ENCODE results near the gene CMTM1. TPM values are rescaled to one million over a fixed set of nuclear protein-coding genes. Genes with fewer than 3 reads are reported as not detected.

The CMTM1 gene
- total and polyA plus RNA-seq, 2 experiments from 2014 or later, result 1.4 to 1.8 TPM

GRCh38 chr16:66585481-66586239 lies 19.4 kb downstream of the CMTM1 start:
- H3K9me3 ChIP-seq (ENCODE audit: low read depth), result no peaks in the 10 kb centered on the region
- no peak overlapping the region for H3K4me2 ChIP-seq
- H2AFZ ChIP-seq, result no peak overlapping the region
- no peak for TF ChIP-seq EZH2phosphoT487 (IDR thresholded peaks at IDR 0.05; ENCODE audit: low read depth, severe bottlenecking, unreplicated experiment)
- TF ChIP-seq EZH2 (IDR thresholded peaks at IDR 0.05; ENCODE audit: borderline replicate concordance), result no peak
- TF ChIP-seq, protein P1, sequence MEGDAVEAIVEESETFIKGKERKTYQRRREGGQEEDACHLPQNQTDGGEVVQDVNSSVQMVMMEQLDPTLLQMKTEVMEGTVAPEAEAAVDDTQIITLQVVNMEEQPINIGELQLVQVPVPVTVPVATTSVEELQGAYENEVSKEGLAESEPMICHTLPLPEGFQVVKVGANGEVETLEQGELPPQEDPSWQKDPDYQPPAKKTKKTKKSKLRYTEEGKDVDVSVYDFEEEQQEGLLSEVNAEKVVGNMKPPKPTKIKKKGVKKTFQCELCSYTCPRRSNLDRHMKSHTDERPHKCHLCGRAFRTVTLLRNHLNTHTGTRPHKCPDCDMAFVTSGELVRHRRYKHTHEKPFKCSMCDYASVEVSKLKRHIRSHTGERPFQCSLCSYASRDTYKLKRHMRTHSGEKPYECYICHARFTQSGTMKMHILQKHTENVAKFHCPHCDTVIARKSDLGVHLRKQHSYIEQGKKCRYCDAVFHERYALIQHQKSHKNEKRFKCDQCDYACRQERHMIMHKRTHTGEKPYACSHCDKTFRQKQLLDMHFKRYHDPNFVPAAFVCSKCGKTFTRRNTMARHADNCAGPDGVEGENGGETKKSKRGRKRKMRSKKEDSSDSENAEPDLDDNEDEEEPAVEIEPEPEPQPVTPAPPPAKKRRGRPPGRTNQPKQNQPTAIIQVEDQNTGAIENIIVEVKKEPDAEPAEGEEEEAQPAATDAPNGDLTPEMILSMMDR (IDR thresholded peaks at IDR 0.05; ENCODE audit: poor library complexity), result no peak
- no peaks in the 10 kb centered on the region for H3K4me1 ChIP-seq (ENCODE audit: insufficient read depth)
- H3K27ac ChIP-seq, result no peak overlapping the region
- H3K27me3 ChIP-seq, result no peaks in the 10 kb centered on the region
- no peaks in the 10 kb centered on the region for H3K79me2 ChIP-seq
- no peak overlapping the region for H3K4me3 ChIP-seq
- no peaks in the 10 kb centered on the region for H3K36me3 ChIP-seq (replicated peaks; ENCODE audit: insufficient read depth, low read depth)
- H3K9me2 ChIP-seq (replicated peaks; ENCODE audit: insufficient read depth), result no peaks in the 10 kb centered on the region
- no peak for DNase-seq (ENCODE audit: low spot score)
- no peaks in the 10 kb centered on the region for H4K20me1 ChIP-seq (ENCODE audit: insufficient read depth, poor library complexity, severe bottlenecking)
- 75% methylated on average over 10 of the region's 10 CpGs for WGBS (ENCODE audit: low lambda C conversion rate, missing lambda C conversion rate)

- H3K9me3 ChIP-seq (ENCODE audit: low read depth), result no peaks in the 10 kb centered on the region
- no peak overlapping the region for H3K4me2 ChIP-seq
- H3K9me2 ChIP-seq (replicated peaks; ENCODE audit: insufficient read depth), result no peaks in the 10 kb centered on the region
- no peak overlapping the region for H3K27ac ChIP-seq
- no peaks in the 10 kb centered on the region for H3K36me3 ChIP-seq (replicated peaks; ENCODE audit: insufficient read depth, low read depth)
- no peaks in the 10 kb centered on the region for H3K4me1 ChIP-seq (ENCODE audit: insufficient read depth)
- WGBS (ENCODE audit: low lambda C conversion rate, missing lambda C conversion rate), result 92% methylated on average over 7 of the region's 7 CpGs
- H3K79me2 ChIP-seq, result no peaks in the 10 kb centered on the region
- no peak for DNase-seq (ENCODE audit: low spot score)
- no peak overlapping the region for H2AFZ ChIP-seq
- no peaks in the 10 kb centered on the region for H4K20me1 ChIP-seq (ENCODE audit: insufficient read depth, poor library complexity, severe bottlenecking)
- no peaks in the 10 kb centered on the region for H3K27me3 ChIP-seq
- H3K4me3 ChIP-seq, result no peak overlapping the region
- TF ChIP-seq EZH2 (IDR thresholded peaks at IDR 0.05; ENCODE audit: borderline replicate concordance), result no peak
- TF ChIP-seq EZH2phosphoT487 (IDR thresholded peaks at IDR 0.05; ENCODE audit: low read depth, severe bottlenecking, unreplicated experiment), result no peak
- TF ChIP-seq, protein P1 (IDR thresholded peaks at IDR 0.05; ENCODE audit: poor library complexity), result no peak
Observed at GRCh38 chr16:66587881-66588600, 21.8 kb downstream of the CMTM1 start.

GRCh38 chr16:66588981-66589713 lies 22.9 kb downstream of the CMTM1 start:
- Histone ChIP-seq H3K9me2 (replicated peaks; ENCODE audit: insufficient read depth) (no peaks in the 10 kb centered on the region), H3K4me2 (no peak overlapping the region), H2AFZ (no peak overlapping the region), H3K9me3 (ENCODE audit: low read depth) (no peaks in the 10 kb centered on the region), H3K79me2 (no peaks in the 10 kb centered on the region), H3K36me3 (replicated peaks; ENCODE audit: insufficient read depth, low read depth) (no peaks in the 10 kb centered on the region), H3K27ac (no peak overlapping the region), H3K4me3 (no peak overlapping the region), H4K20me1 (ENCODE audit: insufficient read depth, poor library complexity, severe bottlenecking) (no peaks in the 10 kb centered on the region), H3K27me3 (no peaks in the 10 kb centered on the region), H3K4me1 (ENCODE audit: insufficient read depth) (no peaks in the 10 kb centered on the region)
- TF ChIP-seq, protein P1 (IDR thresholded peaks at IDR 0.05; ENCODE audit: poor library complexity), result peak; percentile 27
- no peak for TF ChIP-seq EZH2 (IDR thresholded peaks at IDR 0.05; ENCODE audit: borderline replicate concordance)
- TF ChIP-seq EZH2phosphoT487 (IDR thresholded peaks at IDR 0.05; ENCODE audit: low read depth, severe bottlenecking, unreplicated experiment), result no peak
- WGBS (ENCODE audit: low lambda C conversion rate, missing lambda C conversion rate), result 94% methylated on average over 8 of the region's 8 CpGs
- no peak for DNase-seq (ENCODE audit: low spot score)

Data from hepatocyte (in vitro differentiated cells).